Measurements from ENCODE around the gene FKBP1C.
"Not testable (repeated sequence)": the region's sequence is repeated elsewhere in the genome, so short reads cannot be mapped to it uniquely, and the experiment has no call there.

The FKBP1C gene

DNA sequence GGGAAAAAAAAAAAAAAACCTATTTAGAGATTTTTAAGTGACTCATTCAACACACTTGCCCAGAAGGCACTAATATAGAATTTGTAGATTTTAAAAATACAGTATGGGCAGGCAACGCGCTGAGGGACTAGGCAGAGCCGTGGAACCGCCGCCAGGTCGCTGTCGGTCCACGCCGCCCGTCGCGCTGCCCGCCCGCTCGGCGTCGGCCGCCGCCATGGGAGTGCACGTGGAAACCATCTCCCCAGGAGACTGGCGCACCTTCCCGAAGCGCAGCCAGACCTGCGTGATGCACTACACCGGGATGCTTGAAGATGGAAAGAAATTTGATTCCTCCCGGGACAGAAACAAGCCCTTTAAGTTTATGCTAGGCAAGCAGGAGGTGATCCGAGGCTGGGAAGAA is at the start of gene FKBP1C:
Gene FKBP1C, plus strand, starts transcription at position 127 of the 400 bp plus-strand sequence.
- not testable (repeated sequence) for H3K4me2 ChIP-seq (ENCODE audit: low read depth, low read length); H3K4me3 ChIP-seq (ENCODE audit: low read length); H2AFZ ChIP-seq (ENCODE audit: low read length); H3K79me2 ChIP-seq (ENCODE audit: low read length); DNase-seq; H3K9ac ChIP-seq (ENCODE audit: low read length); H3K9me3 ChIP-seq (replicated peaks; ENCODE audit: insufficient read depth, low read length); H3K4me1 ChIP-seq (ENCODE audit: low read length); H3K27ac ChIP-seq (ENCODE audit: low read length); H3F3A ChIP-seq (ENCODE audit: insufficient read depth, low read length); H3K27me3 ChIP-seq (replicated peaks; ENCODE audit: insufficient read depth, low read length); H3K36me3 ChIP-seq (replicated peaks; ENCODE audit: insufficient read depth, low read length); H4K20me1 ChIP-seq (ENCODE audit: insufficient read depth, low read length); H3K9me2 ChIP-seq (replicated peaks; ENCODE audit: insufficient read depth, low read length)

DNA sequence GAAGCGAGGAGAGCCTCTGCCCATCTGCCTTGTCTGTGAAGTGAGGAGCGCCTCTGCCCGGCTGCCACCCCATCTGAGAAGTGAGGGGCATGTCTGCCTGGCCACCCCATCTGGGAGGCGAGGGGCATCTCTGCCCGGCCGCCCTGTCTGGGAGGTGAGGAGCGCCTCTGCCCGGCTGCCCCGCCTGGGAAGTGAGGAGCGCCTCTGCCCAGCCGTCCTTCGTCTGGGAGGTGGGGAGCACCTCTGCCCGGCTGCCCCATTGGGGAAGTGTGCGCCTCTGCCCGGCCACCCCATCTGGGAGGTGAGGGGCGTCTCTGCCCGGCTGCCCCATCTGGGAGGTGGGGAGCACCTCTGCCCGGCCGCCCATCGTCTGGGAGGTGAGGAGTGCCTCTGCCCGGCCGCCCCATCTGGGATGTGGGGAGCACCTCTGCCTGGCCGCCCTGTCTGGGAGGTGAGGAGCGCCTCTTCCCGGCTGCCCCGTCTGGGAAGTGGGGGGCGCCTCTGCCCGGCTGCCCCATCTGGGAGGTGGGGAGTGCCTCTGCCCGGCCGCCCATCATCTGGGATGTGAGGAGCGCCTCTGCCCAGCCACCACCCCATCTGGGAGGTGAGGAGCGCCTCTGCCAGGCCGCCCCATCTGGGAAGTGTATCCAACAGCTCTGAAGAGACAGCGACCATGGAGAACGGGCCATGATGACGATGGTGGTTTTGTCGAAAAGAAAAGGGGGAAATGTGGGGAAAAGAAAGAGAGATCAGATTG is 47.0 kb upstream of the FKBP1C start:
- H3K9ac ChIP-seq (ENCODE audit: low read length); H3K36me3 ChIP-seq (replicated peaks; ENCODE audit: insufficient read depth, low read length); H2AFZ ChIP-seq (ENCODE audit: low read length); H3K27me3 ChIP-seq (replicated peaks; ENCODE audit: insufficient read depth, low read length); H3K4me2 ChIP-seq (ENCODE audit: low read depth, low read length); DNase-seq; H3K9me2 ChIP-seq (replicated peaks; ENCODE audit: insufficient read depth, low read length); H3K27ac ChIP-seq (ENCODE audit: low read length); H3K4me3 ChIP-seq (ENCODE audit: low read length); H3K9me3 ChIP-seq (replicated peaks; ENCODE audit: insufficient read depth, low read length); H3F3A ChIP-seq (ENCODE audit: insufficient read depth, low read length); H3K4me1 ChIP-seq (ENCODE audit: low read length); H4K20me1 ChIP-seq (ENCODE audit: insufficient read depth, low read length); H3K79me2 ChIP-seq (ENCODE audit: low read length): not testable (repeated sequence)

DNA sequence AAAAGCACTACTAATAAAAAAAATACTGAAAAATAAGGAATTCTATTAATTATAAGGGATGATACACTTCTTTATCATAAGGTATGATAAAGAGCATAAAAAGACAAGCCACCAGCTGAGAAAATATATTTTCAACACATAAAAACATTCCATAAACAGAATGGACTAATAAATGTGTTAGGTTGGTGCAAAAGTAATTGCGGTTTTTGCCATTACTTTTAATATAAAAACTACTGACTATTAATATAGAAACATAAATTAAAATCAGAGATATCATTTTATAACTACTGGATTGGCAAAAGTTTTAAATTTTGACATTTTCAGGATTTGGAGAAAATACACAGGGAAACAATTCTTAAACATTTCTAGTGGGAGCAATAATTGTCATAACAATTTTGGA is 37.1 kb upstream of the FKBP1C start:
- Histone ChIP-seq H4K20me1 (ENCODE audit: insufficient read depth, low read length) (no peaks in the 10 kb centered on the region), H3K36me3 (replicated peaks; ENCODE audit: insufficient read depth, low read length) (no peaks in the 10 kb centered on the region), H3K4me2 (ENCODE audit: low read depth, low read length) (no peak overlapping the region), H3K9ac (ENCODE audit: low read length) (no peak overlapping the region), H3K4me1 (ENCODE audit: low read length) (no peaks in the 10 kb centered on the region), H3K9me3 (replicated peaks; ENCODE audit: insufficient read depth, low read length) (no peaks in the 10 kb centered on the region), H3K79me2 (ENCODE audit: low read length) (no peaks in the 10 kb centered on the region), H3K4me3 (ENCODE audit: low read length) (no peak overlapping the region), H2AFZ (ENCODE audit: low read length) (no peak overlapping the region), H3K27ac (ENCODE audit: low read length) (no peak overlapping the region), H3F3A (ENCODE audit: insufficient read depth, low read length) (no peaks in the 10 kb centered on the region), H3K9me2 (replicated peaks; ENCODE audit: insufficient read depth, low read length) (no peaks in the 10 kb centered on the region), H3K27me3 (replicated peaks; ENCODE audit: insufficient read depth, low read length) (no peaks in the 10 kb centered on the region)
- no peak for DNase-seq
- TF ChIP-seq EZH2phosphoT487 (IDR thresholded peaks at IDR 0.05; ENCODE audit: low read length), result no peak
- TF ChIP-seq, protein P1, sequence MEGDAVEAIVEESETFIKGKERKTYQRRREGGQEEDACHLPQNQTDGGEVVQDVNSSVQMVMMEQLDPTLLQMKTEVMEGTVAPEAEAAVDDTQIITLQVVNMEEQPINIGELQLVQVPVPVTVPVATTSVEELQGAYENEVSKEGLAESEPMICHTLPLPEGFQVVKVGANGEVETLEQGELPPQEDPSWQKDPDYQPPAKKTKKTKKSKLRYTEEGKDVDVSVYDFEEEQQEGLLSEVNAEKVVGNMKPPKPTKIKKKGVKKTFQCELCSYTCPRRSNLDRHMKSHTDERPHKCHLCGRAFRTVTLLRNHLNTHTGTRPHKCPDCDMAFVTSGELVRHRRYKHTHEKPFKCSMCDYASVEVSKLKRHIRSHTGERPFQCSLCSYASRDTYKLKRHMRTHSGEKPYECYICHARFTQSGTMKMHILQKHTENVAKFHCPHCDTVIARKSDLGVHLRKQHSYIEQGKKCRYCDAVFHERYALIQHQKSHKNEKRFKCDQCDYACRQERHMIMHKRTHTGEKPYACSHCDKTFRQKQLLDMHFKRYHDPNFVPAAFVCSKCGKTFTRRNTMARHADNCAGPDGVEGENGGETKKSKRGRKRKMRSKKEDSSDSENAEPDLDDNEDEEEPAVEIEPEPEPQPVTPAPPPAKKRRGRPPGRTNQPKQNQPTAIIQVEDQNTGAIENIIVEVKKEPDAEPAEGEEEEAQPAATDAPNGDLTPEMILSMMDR (IDR thresholded peaks at IDR 0.05; ENCODE audit: low read length), result no peak
- TF ChIP-seq EZH2 (optimal IDR thresholded peaks at IDR 0.05; ENCODE audit: low read depth, low read length), result no peak

DNA sequence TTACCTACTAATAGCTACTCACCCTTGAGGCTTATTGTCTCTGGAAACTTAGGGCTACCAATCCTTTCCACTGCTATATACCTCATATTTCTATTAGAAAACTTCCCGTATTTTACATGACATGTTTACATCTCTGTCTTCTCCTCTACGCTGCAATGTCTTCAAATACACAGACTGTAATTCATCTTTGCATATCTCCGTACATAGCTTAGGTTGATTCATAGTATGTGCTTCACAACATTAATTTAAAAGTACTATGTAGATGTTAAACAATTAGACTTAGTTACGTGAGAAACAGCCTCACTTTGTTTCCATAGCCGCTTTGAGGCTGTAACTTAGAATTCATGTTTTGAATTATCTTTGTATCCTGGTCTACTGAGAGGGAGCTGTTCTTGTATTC is 35.1 kb upstream of the FKBP1C start:
- H3K9me2 ChIP-seq (replicated peaks; ENCODE audit: insufficient read depth, low read length), result no peaks in the 10 kb centered on the region
- no peak overlapping the region for H3K9ac ChIP-seq (ENCODE audit: low read length)
- H3K9me3 ChIP-seq (replicated peaks; ENCODE audit: insufficient read depth, low read length), result no peaks in the 10 kb centered on the region
- no peak overlapping the region for H3K27ac ChIP-seq (ENCODE audit: low read length)
- no peak for DNase-seq
- H3F3A ChIP-seq (ENCODE audit: insufficient read depth, low read length), result no peaks in the 10 kb centered on the region
- no peak overlapping the region for H3K4me2 ChIP-seq (ENCODE audit: low read depth, low read length)
- no peak overlapping the region for H3K4me3 ChIP-seq (ENCODE audit: low read length)
- no peaks in the 10 kb centered on the region for H3K79me2 ChIP-seq (ENCODE audit: low read length)
- no peak for TF ChIP-seq EZH2phosphoT487 (IDR thresholded peaks at IDR 0.05; ENCODE audit: low read length)
- no peak for TF ChIP-seq EZH2 (optimal IDR thresholded peaks at IDR 0.05; ENCODE audit: low read depth, low read length)
- TF ChIP-seq, protein P1 (IDR thresholded peaks at IDR 0.05; ENCODE audit: low read length), result no peak
- no peaks in the 10 kb centered on the region for H4K20me1 ChIP-seq (ENCODE audit: insufficient read depth, low read length)
- H3K36me3 ChIP-seq (replicated peaks; ENCODE audit: insufficient read depth, low read length), result no peaks in the 10 kb centered on the region
- H3K4me1 ChIP-seq (ENCODE audit: low read length), result no peaks in the 10 kb centered on the region
- no peak overlapping the region for H2AFZ ChIP-seq (ENCODE audit: low read length)
- no peaks in the 10 kb centered on the region for H3K27me3 ChIP-seq (replicated peaks; ENCODE audit: insufficient read depth, low read length)

Data from MM.1S (cell line).